PC-3 (cell line): ENCODE data around the gene PPM1F.

ENCODE experiments used
- EZH2 ChIP-seq: fragments of 300-600 bp; sonication (generic); IDR thresholded peaks from one replicate; pipeline ENCODE4 v1.6.1; 2017; ENCODE audit warnings: antibody characterized with exemption, mild to moderate bottlenecking, low read length; ENCODE audit not compliant: unreplicated experiment
- EZH2phosphoT487 ChIP-seq: fragments of 300-600 bp; sonication (generic); IDR thresholded peaks from 2 replicates; pipeline ENCODE4 v1.6.1; 2018; ENCODE audit warnings: mild to moderate bottlenecking, antibody characterized with exemption, low read length, borderline replicate concordance
- TF ChIP-seq, protein P1 (sequence below): fragments of 300-600 bp; sonication (generic); conservative IDR thresholded peaks from 2 replicates; pipeline ENCODE4 v1.5.1; 2017; ENCODE audit warnings: antibody characterized with exemption, low read depth, mild to moderate bottlenecking, low read length

DNA sequence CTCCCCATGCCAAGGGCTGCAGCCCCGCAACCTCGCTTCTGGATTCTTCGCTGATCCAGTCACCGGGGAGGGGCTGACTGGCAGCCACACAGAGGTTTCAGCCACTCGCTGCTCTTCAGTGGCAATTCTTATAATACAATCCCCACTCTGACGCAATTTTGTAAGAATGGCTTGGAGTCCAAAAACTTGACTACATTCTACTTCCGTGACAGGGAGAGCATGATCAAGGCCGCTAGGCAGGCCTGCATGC, 14.9 kb downstream of the PPM1F start:
- TF ChIP-seq, protein P1, sequence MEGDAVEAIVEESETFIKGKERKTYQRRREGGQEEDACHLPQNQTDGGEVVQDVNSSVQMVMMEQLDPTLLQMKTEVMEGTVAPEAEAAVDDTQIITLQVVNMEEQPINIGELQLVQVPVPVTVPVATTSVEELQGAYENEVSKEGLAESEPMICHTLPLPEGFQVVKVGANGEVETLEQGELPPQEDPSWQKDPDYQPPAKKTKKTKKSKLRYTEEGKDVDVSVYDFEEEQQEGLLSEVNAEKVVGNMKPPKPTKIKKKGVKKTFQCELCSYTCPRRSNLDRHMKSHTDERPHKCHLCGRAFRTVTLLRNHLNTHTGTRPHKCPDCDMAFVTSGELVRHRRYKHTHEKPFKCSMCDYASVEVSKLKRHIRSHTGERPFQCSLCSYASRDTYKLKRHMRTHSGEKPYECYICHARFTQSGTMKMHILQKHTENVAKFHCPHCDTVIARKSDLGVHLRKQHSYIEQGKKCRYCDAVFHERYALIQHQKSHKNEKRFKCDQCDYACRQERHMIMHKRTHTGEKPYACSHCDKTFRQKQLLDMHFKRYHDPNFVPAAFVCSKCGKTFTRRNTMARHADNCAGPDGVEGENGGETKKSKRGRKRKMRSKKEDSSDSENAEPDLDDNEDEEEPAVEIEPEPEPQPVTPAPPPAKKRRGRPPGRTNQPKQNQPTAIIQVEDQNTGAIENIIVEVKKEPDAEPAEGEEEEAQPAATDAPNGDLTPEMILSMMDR, result no peak
- TF ChIP-seq EZH2, result no peak
- no peak for TF ChIP-seq EZH2phosphoT487
